PC-3 (cell line): ENCODE data around the gene GATA1. TPM values are rescaled to one million over a fixed set of nuclear protein-coding genes. Genes with fewer than 3 reads are reported as not detected.

Experiments used
- ATAC-seq: fragments of 200-7000 bp; cut with Tn5 transposase; 2 replicates; pipeline ENCODE4 v1.9.1; 2020; ENCODE audit warnings: mild to moderate bottlenecking, moderate library complexity
- BruUV-seq: library from RNA; stranded (reverse); fragments of 400-500 nt; replicated peaks from 2 replicates; lab custom pipeline; 2021; lab: Mats Ljungman, UMichigan
- CTCF ChIA-PET: fragments of 300-600 bp; sonication (Branson Sonifier 250); formaldehyde crosslinking; loops from one replicate; lab custom pipeline; 2022; ENCODE audit warnings: antibody characterized with exemption; lab: Charles Lee
- POLR2A ChIA-PET: fragments of 300-600 bp; sonication (Branson Sonifier 250); formaldehyde crosslinking; loops from one replicate; lab custom pipeline; 2022; ENCODE audit warnings: antibody characterized with exemption; ENCODE audit not compliant: unreplicated experiment; lab: Charles Lee
- DNase-seq: peaks from one replicate; pipeline ENCODE4 v3.0.0-alpha.2; 2015
- H2AFZ ChIP-seq: fragments of 300-600 bp; sonication (generic); 2 replicates; pipeline ENCODE4 v1.6.0; 2016; ENCODE audit warnings: antibody characterized with exemption, low read length
- H3F3A ChIP-seq: fragments of 300-600 bp; sonication (generic); one replicate; pipeline ENCODE4 v1.6.0; 2017; ENCODE audit warnings: antibody characterized with exemption, low read length, control low read depth, mild to moderate bottlenecking; ENCODE audit not compliant: unreplicated experiment
- H3K27ac ChIP-seq: fragments of 300-600 bp; sonication (generic); 2 replicates; pipeline ENCODE4 v1.5.1; 2016; ENCODE audit warnings: mild to moderate bottlenecking, low read length
- H3K27me3 ChIP-seq: fragments of 300-600 bp; sonication (generic); 2 replicates; pipeline ENCODE4 v1.6.1; 2016; ENCODE audit warnings: low read length, mixed read lengths
- H3K36me3 ChIP-seq: fragments of 300-600 bp; sonication (generic); 2 replicates; pipeline ENCODE4 v1.6.1; 2016; ENCODE audit warnings: low read depth, mixed run types, low read length, mixed read lengths
- H3K4me1 ChIP-seq: fragments of 300-600 bp; sonication (generic); 2 replicates; pipeline ENCODE4 v1.5.1; 2016; ENCODE audit warnings: low read length; ENCODE audit not compliant: insufficient read depth
- H3K4me2 ChIP-seq: fragments of 300-600 bp; sonication (generic); 2 replicates; pipeline ENCODE4 v1.6.0; 2016; ENCODE audit warnings: low read length
- H3K4me3 ChIP-seq: fragments of 300-600 bp; sonication (generic); 2 replicates; pipeline ENCODE4 v1.5.1; 2016; ENCODE audit warnings: mild to moderate bottlenecking, low read length, mixed read lengths
- H3K79me2 ChIP-seq: fragments of 300-600 bp; sonication (generic); 2 replicates; pipeline ENCODE4 v1.6.1; 2017; ENCODE audit warnings: low read length, mixed read lengths
- H3K9ac ChIP-seq: fragments of 300-600 bp; sonication (generic); 2 replicates; pipeline ENCODE4 v1.6.0; 2016; ENCODE audit warnings: mild to moderate bottlenecking, low read length
- H3K9me2 ChIP-seq: fragments of 300-600 bp; sonication (generic); replicated peaks from 2 replicates; pipeline ENCODE4 v1.6.1; 2016; ENCODE audit warnings: mixed run types, low read length, mixed read lengths
- H3K9me3 ChIP-seq: fragments of 300-600 bp; sonication (generic); 2 replicates; pipeline ENCODE4 v1.6.1; 2016; ENCODE audit warnings: low read length, mixed read lengths
- H4K20me1 ChIP-seq: fragments of 300-600 bp; sonication (generic); 2 replicates; pipeline ENCODE4 v1.6.1; 2016; ENCODE audit warnings: low read length, mixed read lengths
- EZH2 ChIP-seq: fragments of 300-600 bp; sonication (generic); IDR thresholded peaks from one replicate; pipeline ENCODE4 v1.6.1; 2017; ENCODE audit warnings: antibody characterized with exemption, mild to moderate bottlenecking, low read length; ENCODE audit not compliant: unreplicated experiment
- EZH2phosphoT487 ChIP-seq: fragments of 300-600 bp; sonication (generic); IDR thresholded peaks from 2 replicates; pipeline ENCODE4 v1.6.1; 2018; ENCODE audit warnings: mild to moderate bottlenecking, antibody characterized with exemption, low read length, borderline replicate concordance
- intact Hi-C: fragments of 100-400 bp; cut with micrococcal nuclease; formaldehyde crosslinking; loops from 2 replicates; pipeline ENCODE4 v1.9.0; 2023
- total RNA-seq: library from RNA; depleted of rRNA; stranded (reverse); fragments of >200 nt; gene quantifications from 2 replicates; pipeline ENCODE4 v1.2.3, GENCODE V29; 2014
- TF ChIP-seq, protein P1 (sequence below): fragments of 300-600 bp; sonication (generic); conservative IDR thresholded peaks from 2 replicates; pipeline ENCODE4 v1.5.1; 2017; ENCODE audit warnings: antibody characterized with exemption, low read depth, mild to moderate bottlenecking, low read length

Gene GATA1
- total RNA-seq, 1 experiment from 2014 or later = not detected

DNA sequence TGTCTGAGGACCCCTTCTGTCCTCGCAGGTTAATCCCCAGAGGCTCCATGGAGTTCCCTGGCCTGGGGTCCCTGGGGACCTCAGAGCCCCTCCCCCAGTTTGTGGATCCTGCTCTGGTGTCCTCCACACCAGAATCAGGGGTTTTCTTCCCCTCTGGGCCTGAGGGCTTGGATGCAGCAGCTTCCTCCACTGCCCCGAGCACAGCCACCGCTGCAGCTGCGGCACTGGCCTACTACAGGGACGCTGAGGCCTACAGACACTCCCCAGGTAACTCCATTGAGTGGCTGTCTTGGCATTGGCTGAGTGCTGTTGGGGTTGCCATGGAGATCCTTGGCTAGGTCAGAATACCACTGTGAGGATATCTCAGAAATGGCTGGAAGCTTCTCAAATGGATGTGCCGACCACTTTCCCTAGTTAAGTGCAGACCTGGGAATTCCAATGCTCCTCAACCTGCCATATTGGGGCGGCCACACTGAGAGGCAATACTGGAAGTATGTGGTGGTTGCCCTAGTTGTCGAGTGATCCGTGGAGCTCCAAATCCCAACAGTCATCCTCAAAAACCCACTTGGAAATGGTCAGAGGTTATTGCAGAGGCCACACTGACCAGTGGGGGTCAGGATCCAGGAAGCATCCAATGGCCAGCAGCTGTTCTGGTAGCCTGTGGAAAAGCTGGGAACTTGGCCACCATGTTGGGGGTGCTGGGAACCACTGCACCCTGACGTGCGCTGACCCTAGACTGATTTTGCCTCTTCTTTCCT is 4.9 kb downstream of the GATA1 start:
- H4K20me1 ChIP-seq = no peaks in the 10 kb centered on the region
- no peaks in the 10 kb centered on the region for H3K79me2 ChIP-seq
- H3K9me2 ChIP-seq = no peaks in the 10 kb centered on the region
- H3K36me3 ChIP-seq = no peaks in the 10 kb centered on the region
- no peak overlapping the region for H3K27ac ChIP-seq
- no peak overlapping the region for H3K4me3 ChIP-seq
- POLR2A ChIA-PET = no interaction called here
- H3K4me1 ChIP-seq = peaks cover 14% of the 10 kb centered on the region
- no peak overlapping the region for H3K9ac ChIP-seq
- no peaks in the 10 kb centered on the region for H3F3A ChIP-seq
- TF ChIP-seq EZH2phosphoT487 = no peak
- TF ChIP-seq, protein P1, sequence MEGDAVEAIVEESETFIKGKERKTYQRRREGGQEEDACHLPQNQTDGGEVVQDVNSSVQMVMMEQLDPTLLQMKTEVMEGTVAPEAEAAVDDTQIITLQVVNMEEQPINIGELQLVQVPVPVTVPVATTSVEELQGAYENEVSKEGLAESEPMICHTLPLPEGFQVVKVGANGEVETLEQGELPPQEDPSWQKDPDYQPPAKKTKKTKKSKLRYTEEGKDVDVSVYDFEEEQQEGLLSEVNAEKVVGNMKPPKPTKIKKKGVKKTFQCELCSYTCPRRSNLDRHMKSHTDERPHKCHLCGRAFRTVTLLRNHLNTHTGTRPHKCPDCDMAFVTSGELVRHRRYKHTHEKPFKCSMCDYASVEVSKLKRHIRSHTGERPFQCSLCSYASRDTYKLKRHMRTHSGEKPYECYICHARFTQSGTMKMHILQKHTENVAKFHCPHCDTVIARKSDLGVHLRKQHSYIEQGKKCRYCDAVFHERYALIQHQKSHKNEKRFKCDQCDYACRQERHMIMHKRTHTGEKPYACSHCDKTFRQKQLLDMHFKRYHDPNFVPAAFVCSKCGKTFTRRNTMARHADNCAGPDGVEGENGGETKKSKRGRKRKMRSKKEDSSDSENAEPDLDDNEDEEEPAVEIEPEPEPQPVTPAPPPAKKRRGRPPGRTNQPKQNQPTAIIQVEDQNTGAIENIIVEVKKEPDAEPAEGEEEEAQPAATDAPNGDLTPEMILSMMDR = no peak
- TF ChIP-seq EZH2 = no peak
- H3K27me3 ChIP-seq = no peaks in the 10 kb centered on the region
- intact Hi-C loops = no loop called here
- no peak for ATAC-seq
- no TSS peak for BruUV-seq
- H3K9me3 ChIP-seq = no peaks in the 10 kb centered on the region
- CTCF ChIA-PET = no interaction called here
- no peak for DNase-seq
- H2AFZ ChIP-seq = no peak overlapping the region
- H3K4me2 ChIP-seq = no peak overlapping the region

DNA sequence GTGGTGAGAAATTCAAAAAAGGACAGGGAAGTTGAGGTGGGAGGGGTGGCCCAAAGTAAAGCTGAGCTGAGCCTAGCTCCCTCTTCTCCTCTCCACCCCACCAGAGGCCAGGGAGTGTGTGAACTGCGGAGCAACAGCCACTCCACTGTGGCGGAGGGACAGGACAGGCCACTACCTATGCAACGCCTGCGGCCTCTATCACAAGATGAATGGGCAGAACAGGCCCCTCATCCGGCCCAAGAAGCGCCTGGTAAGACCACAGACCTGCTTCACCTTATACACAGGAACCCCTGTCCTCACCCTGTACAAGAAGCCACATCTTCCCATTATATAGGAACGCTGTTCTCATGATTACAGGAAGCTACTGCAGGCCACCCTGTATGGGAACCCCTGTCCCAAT is 5.8 kb downstream of the GATA1 start:
- Histone ChIP-seq H3F3A (no peaks in the 10 kb centered on the region), H3K4me1 (peaks cover 14% of the 10 kb centered on the region), H3K9ac (no peak overlapping the region), H2AFZ (no peak overlapping the region), H3K4me2 (no peak overlapping the region), H3K27me3 (no peaks in the 10 kb centered on the region), H3K36me3 (no peaks in the 10 kb centered on the region), H3K9me3 (no peaks in the 10 kb centered on the region), H3K27ac (no peak overlapping the region), H3K9me2 (no peaks in the 10 kb centered on the region), H3K79me2 (no peaks in the 10 kb centered on the region), H3K4me3 (no peak overlapping the region), H4K20me1 (no peaks in the 10 kb centered on the region)
- DNase-seq (no peak), ATAC-seq (no peak)
- intact Hi-C loops = no loop called here
- TF ChIP-seq, protein P1 = no peak
- TF ChIP-seq EZH2 (no peak), EZH2phosphoT487 (no peak)
- ChIA-PET POLR2A (no interaction called here), CTCF (no interaction called here)
- no TSS peak for BruUV-seq

DNA sequence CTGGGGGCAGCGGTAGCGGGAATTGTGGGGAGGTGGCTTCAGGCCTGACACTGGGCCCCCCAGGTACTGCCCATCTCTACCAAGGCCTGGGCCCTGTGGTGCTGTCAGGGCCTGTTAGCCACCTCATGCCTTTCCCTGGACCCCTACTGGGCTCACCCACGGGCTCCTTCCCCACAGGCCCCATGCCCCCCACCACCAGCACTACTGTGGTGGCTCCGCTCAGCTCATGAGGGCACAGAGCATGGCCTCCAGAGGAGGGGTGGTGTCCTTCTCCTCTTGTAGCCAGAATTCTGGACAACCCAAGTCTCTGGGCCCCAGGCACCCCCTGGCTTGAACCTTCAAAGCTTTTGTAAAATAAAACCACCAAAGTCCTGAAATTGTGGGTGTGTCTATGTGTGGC is 7.5 kb downstream of the GATA1 start:
- Histone ChIP-seq H3K27me3 (no peaks in the 10 kb centered on the region), H3K9ac (no peak overlapping the region), H3K4me3 (no peak overlapping the region), H3K27ac (no peak overlapping the region), H3K9me2 (no peaks in the 10 kb centered on the region), H3K9me3 (no peaks in the 10 kb centered on the region), H3K4me1 (peaks cover 14% of the 10 kb centered on the region), H3K79me2 (no peaks in the 10 kb centered on the region), H3K36me3 (no peaks in the 10 kb centered on the region), H4K20me1 (no peaks in the 10 kb centered on the region), H2AFZ (no peak overlapping the region), H3F3A (no peaks in the 10 kb centered on the region), H3K4me2 (no peak overlapping the region)
- TF ChIP-seq, protein P1 = no peak
- TF ChIP-seq EZH2 (no peak), EZH2phosphoT487 (no peak)
- intact Hi-C loops = no loop called here
- ChIA-PET POLR2A (no interaction called here), CTCF (no interaction called here)
- ATAC-seq (no peak), DNase-seq (no peak)
- BruUV-seq = no TSS peak
